Loucy (cell line): Measurements from ENCODE around the gene PLEKHB2.
"Not testable (repeated sequence)": the region's sequence is repeated elsewhere in the genome, so short reads cannot be mapped to it uniquely, and the experiment has no call there.

ENCODE experiments used
- CTCF ChIP-seq: fragments of 200-600 bp; sonication (generic); conservative IDR thresholded peaks from 2 replicates; pipeline ENCODE4 v1.5.1; 2014; ENCODE audit warnings: mild to moderate bottlenecking, antibody characterized with exemption, low read length
- EZH2phosphoT487 ChIP-seq: fragments of 200-600 bp; IDR thresholded peaks from 2 replicates; pipeline ENCODE4 v1.6.1; 2018; ENCODE audit warnings: antibody characterized with exemption, mild to moderate bottlenecking, moderate library complexity, borderline replicate concordance

DNA sequence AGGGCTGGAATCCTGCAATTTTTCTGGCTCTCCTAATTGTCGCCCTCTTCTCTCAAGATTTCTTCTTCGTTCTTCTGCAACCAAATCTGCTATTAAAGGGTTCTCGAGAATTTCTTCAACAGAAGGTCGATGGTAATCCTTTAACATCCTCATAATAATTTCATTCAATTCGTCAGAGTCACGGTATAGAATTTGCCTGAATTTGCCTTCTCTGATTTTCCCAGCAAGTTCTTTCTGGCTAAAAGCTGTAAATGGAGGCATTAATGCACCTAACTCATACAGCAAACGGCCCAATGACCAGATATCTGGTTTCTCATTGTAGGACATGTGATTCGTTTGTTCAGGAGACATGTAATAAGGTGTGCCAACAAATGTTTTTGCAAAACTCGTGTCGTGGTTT, 72.9 kb downstream of the PLEKHB2 start:
- TF ChIP-seq CTCF, EZH2phosphoT487: not testable (repeated sequence)
